WTC11 (cell line): ENCODE results near the gene PDIA2. TPM values are rescaled to one million over a fixed set of nuclear protein-coding genes. Genes with fewer than 3 reads are reported as not detected.
A peak's percentile ranks its signal among the peaks of the same experiment; 100 is the strongest.

ENCODE experiments used
- ATAC-seq: fragments of 200-7000 bp; cut with Tn5 transposase; 2 replicates; pipeline ENCODE4 v1.10.0; 2021; ENCODE audit warnings: mild to moderate bottlenecking, moderate library complexity
- CTCF ChIA-PET: fragments of 300-600 bp; sonication (Branson Sonifier 250); formaldehyde crosslinking; loops from one replicate; lab custom pipeline; 2021; ENCODE audit warnings: antibody characterized with exemption; lab: Charles Lee
- POLR2A ChIA-PET: fragments of 350-600 bp; sonication (Branson Sonifier 250); formaldehyde crosslinking; loops from one replicate; lab custom pipeline; 2021; ENCODE audit warnings: antibody characterized with exemption; lab: Charles Lee
- DNase-seq: peaks from one replicate; pipeline ENCODE4 v3.0.0; 2021; ENCODE audit warnings: low spot score
- H3K27ac Mint-ChIP-seq: 2 replicates; pipeline ENCODE4 v1.8.0; 2021; ENCODE audit warnings: mixed read lengths
- H3K27me3 Mint-ChIP-seq: 2 replicates; pipeline ENCODE4 v1.8.0; 2021; ENCODE audit warnings: low read depth, mild to moderate bottlenecking, moderate library complexity, mixed read lengths
- H3K36me3 Mint-ChIP-seq: 2 replicates; pipeline ENCODE4 v1.8.0; 2021; ENCODE audit warnings: mixed read lengths
- H3K4me1 Mint-ChIP-seq: 2 replicates; pipeline ENCODE4 v1.8.0; 2022; ENCODE audit warnings: mixed read lengths
- H3K4me3 Mint-ChIP-seq: 2 replicates; pipeline ENCODE4 v1.8.0; 2021; ENCODE audit warnings: mild to moderate bottlenecking, moderate library complexity, mixed read lengths
- H3K9me3 Mint-ChIP-seq: 2 replicates; pipeline ENCODE4 v1.8.0; 2021; ENCODE audit warnings: mixed read lengths
- CREB1 ChIP-seq: sonication (generic); formaldehyde crosslinking; IDR thresholded peaks from 2 replicates; pipeline ENCODE4 v1.8.0; 2023; ENCODE audit warnings: mild to moderate bottlenecking, missing genetic modification reagents
- CREM ChIP-seq: sonication (generic); formaldehyde crosslinking; IDR thresholded peaks from 2 replicates; pipeline ENCODE4 v1.8.1; 2022; ENCODE audit warnings: mild to moderate bottlenecking, missing genetic modification reagents, moderate library complexity
- EMX1 ChIP-seq: fragments of 250-450 bp; sonication (Bioruptor Pico); IDR thresholded peaks from 2 replicates; pipeline ENCODE4 v1.8.0; 2021; ENCODE audit warnings: mild to moderate bottlenecking
- ETV6 ChIP-seq: sonication (generic); formaldehyde crosslinking; IDR thresholded peaks from 2 replicates; pipeline ENCODE4 v1.8.1; 2022; ENCODE audit warnings: mild to moderate bottlenecking, missing genetic modification reagents
- FOXP1 ChIP-seq: sonication (generic); formaldehyde crosslinking; IDR thresholded peaks from 2 replicates; pipeline ENCODE4 v1.8.0; 2022; ENCODE audit warnings: missing genetic modification reagents, mild to moderate bottlenecking, moderate library complexity, borderline replicate concordance
- GTF2I ChIP-seq: fragments of 250-450 bp; sonication (Bioruptor Pico); conservative IDR thresholded peaks from 2 replicates; pipeline ENCODE4 v1.4.0; 2021; ENCODE audit warnings: mild to moderate bottlenecking
- MYBL2 ChIP-seq: sonication (generic); formaldehyde crosslinking; IDR thresholded peaks from 2 replicates; pipeline ENCODE4 v1.8.1; 2023; ENCODE audit warnings: mild to moderate bottlenecking, moderate library complexity, missing genetic modification reagents
- RORB ChIP-seq: fragments of 250-450 bp; sonication (Bioruptor Pico); IDR thresholded peaks from 2 replicates; pipeline ENCODE4 v1.9.0; 2021; ENCODE audit warnings: mild to moderate bottlenecking
- TCF7 ChIP-seq: sonication (generic); formaldehyde crosslinking; IDR thresholded peaks from 2 replicates; pipeline ENCODE4 v1.8.0; 2022; ENCODE audit warnings: mild to moderate bottlenecking, low read depth, missing genetic modification reagents, moderate library complexity
- ZNF138 ChIP-seq: sonication (generic); formaldehyde crosslinking; conservative IDR thresholded peaks from 2 replicates; pipeline ENCODE4 v1.8.1; 2022; ENCODE audit warnings: mild to moderate bottlenecking, moderate library complexity, missing genetic modification reagents
- ZNF263 ChIP-seq: sonication (generic); formaldehyde crosslinking; IDR thresholded peaks from 2 replicates; pipeline ENCODE4 v1.8.1; 2022; ENCODE audit warnings: low read depth, mild to moderate bottlenecking, moderate library complexity, missing genetic modification reagents
- ZNF317 ChIP-seq: sonication (generic); formaldehyde crosslinking; IDR thresholded peaks from 2 replicates; pipeline ENCODE4 v1.8.1; 2023; ENCODE audit warnings: low read depth, mild to moderate bottlenecking, moderate library complexity, missing genetic modification reagents, borderline replicate concordance
- total RNA-seq: library from RNA; stranded (reverse); gene quantifications from 3 replicates; pipeline ENCODE4 v1.2.3, GENCODE V29; 2021
- TF ChIP-seq, protein P1 (sequence below): fragments of 250-450 bp; sonication (Bioruptor Pico); IDR thresholded peaks from 2 replicates; pipeline ENCODE4 v1.9.0; 2021; ENCODE audit warnings: mild to moderate bottlenecking
- TF ChIP-seq, protein P2 (sequence below): sonication (generic); formaldehyde crosslinking; IDR thresholded peaks from 2 replicates; pipeline ENCODE4 v1.8.1; 2022; ENCODE audit warnings: low read depth, missing genetic modification reagents, borderline replicate concordance
- TF ChIP-seq, protein P3 (sequence below): fragments of 200-600 bp; IDR thresholded peaks from 2 replicates; pipeline ENCODE4 v1.8.0; 2022; ENCODE audit warnings: antibody characterized with exemption
- TF ChIP-seq, protein P4 (sequence below): sonication (generic); formaldehyde crosslinking; IDR thresholded peaks from 2 replicates; pipeline ENCODE4 v1.8.0; 2023; ENCODE audit warnings: missing genetic modification reagents
- TF ChIP-seq, protein P5 (sequence below): sonication (generic); formaldehyde crosslinking; IDR thresholded peaks from 2 replicates; pipeline ENCODE4 v1.8.1; 2023; ENCODE audit warnings: mild to moderate bottlenecking, missing genetic modification reagents, borderline replicate concordance
- TF ChIP-seq, protein P6 (sequence below): sonication (generic); formaldehyde crosslinking; IDR thresholded peaks from 2 replicates; pipeline ENCODE4 v1.8.1; 2022; ENCODE audit warnings: missing genetic modification reagents, borderline replicate concordance

The PDIA2 gene
- total RNA-seq, 1 experiment from 2014 or later = 2.4 TPM

DNA sequence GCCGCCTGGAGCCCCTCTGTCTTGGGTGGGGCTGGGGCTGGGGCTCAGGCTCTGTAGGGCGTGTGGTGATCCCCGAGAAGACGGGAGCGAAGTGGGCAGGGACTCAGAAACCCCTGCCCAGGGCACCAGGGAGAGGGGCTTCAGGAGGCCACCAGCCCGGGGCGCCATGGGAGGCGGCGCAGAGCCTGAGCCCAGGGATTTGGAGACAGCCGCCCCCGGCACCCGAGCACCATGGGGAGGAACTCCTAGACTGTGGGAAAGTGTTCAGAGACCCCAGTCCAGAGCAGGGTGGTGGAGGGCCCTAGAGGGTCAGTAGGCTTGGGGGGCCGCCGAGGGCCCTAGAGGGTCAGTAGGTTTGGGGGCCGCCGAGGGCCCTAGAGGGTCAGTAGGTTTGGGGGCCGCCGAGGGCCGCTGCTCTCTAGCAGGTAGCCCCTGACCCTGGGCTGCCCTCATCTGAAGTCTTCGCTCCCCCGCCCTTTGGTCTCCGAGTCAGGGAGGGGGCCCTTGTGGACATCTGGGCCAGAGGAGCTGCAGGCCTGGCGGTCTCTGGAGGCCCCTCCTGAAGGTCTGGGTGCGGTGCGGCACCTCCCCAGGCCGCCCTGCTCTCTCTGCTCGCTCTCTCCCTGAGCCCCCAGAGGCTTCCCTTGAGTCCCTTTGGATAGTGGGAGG lies 1.8 kb upstream of the PDIA2 start:
- Mint-ChIP-seq H3K9me3 (no peaks in the 10 kb centered on the region), H3K27me3 (peaks cover 36% of the 10 kb centered on the region), H3K4me3 (peak overlapping the region; percentile 60), H3K27ac (no peak overlapping the region), H3K36me3 (no peaks in the 10 kb centered on the region), H3K4me1 (no peaks in the 10 kb centered on the region; the same call in 1 of the 2 replicates)
- TF ChIP-seq, protein P1, sequence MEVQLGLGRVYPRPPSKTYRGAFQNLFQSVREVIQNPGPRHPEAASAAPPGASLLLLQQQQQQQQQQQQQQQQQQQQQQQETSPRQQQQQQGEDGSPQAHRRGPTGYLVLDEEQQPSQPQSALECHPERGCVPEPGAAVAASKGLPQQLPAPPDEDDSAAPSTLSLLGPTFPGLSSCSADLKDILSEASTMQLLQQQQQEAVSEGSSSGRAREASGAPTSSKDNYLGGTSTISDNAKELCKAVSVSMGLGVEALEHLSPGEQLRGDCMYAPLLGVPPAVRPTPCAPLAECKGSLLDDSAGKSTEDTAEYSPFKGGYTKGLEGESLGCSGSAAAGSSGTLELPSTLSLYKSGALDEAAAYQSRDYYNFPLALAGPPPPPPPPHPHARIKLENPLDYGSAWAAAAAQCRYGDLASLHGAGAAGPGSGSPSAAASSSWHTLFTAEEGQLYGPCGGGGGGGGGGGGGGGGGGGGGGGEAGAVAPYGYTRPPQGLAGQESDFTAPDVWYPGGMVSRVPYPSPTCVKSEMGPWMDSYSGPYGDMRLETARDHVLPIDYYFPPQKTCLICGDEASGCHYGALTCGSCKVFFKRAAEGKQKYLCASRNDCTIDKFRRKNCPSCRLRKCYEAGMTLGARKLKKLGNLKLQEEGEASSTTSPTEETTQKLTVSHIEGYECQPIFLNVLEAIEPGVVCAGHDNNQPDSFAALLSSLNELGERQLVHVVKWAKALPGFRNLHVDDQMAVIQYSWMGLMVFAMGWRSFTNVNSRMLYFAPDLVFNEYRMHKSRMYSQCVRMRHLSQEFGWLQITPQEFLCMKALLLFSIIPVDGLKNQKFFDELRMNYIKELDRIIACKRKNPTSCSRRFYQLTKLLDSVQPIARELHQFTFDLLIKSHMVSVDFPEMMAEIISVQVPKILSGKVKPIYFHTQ (CRISPR knock-in tag) = no peak
- TF ChIP-seq GTF2I (CRISPR knock-in tag) (no peak), ETV6 (CRISPR knock-in tag) (no peak), MYBL2 (CRISPR knock-in tag) (no peak), ZNF138 (no peak), CREM (CRISPR knock-in tag) (no peak), ZNF317 (CRISPR knock-in tag) (no peak), CREB1 (no peak), FOXP1 (CRISPR knock-in tag) (no peak), ZNF263 (no peak), RORB (CRISPR knock-in tag) (no peak), TCF7 (CRISPR knock-in tag) (no peak), EMX1 (no peak)
- TF ChIP-seq, protein P2, sequence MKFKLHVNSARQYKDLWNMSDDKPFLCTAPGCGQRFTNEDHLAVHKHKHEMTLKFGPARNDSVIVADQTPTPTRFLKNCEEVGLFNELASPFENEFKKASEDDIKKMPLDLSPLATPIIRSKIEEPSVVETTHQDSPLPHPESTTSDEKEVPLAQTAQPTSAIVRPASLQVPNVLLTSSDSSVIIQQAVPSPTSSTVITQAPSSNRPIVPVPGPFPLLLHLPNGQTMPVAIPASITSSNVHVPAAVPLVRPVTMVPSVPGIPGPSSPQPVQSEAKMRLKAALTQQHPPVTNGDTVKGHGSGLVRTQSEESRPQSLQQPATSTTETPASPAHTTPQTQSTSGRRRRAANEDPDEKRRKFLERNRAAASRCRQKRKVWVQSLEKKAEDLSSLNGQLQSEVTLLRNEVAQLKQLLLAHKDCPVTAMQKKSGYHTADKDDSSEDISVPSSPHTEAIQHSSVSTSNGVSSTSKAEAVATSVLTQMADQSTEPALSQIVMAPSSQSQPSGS (CRISPR knock-in tag) = no peak
- TF ChIP-seq, protein P3, sequence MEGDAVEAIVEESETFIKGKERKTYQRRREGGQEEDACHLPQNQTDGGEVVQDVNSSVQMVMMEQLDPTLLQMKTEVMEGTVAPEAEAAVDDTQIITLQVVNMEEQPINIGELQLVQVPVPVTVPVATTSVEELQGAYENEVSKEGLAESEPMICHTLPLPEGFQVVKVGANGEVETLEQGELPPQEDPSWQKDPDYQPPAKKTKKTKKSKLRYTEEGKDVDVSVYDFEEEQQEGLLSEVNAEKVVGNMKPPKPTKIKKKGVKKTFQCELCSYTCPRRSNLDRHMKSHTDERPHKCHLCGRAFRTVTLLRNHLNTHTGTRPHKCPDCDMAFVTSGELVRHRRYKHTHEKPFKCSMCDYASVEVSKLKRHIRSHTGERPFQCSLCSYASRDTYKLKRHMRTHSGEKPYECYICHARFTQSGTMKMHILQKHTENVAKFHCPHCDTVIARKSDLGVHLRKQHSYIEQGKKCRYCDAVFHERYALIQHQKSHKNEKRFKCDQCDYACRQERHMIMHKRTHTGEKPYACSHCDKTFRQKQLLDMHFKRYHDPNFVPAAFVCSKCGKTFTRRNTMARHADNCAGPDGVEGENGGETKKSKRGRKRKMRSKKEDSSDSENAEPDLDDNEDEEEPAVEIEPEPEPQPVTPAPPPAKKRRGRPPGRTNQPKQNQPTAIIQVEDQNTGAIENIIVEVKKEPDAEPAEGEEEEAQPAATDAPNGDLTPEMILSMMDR = no peak
- TF ChIP-seq, protein P4, sequence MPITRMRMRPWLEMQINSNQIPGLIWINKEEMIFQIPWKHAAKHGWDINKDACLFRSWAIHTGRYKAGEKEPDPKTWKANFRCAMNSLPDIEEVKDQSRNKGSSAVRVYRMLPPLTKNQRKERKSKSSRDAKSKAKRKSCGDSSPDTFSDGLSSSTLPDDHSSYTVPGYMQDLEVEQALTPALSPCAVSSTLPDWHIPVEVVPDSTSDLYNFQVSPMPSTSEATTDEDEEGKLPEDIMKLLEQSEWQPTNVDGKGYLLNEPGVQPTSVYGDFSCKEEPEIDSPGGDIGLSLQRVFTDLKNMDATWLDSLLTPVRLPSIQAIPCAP (CRISPR knock-in tag) = no peak
- TF ChIP-seq, protein P5, sequence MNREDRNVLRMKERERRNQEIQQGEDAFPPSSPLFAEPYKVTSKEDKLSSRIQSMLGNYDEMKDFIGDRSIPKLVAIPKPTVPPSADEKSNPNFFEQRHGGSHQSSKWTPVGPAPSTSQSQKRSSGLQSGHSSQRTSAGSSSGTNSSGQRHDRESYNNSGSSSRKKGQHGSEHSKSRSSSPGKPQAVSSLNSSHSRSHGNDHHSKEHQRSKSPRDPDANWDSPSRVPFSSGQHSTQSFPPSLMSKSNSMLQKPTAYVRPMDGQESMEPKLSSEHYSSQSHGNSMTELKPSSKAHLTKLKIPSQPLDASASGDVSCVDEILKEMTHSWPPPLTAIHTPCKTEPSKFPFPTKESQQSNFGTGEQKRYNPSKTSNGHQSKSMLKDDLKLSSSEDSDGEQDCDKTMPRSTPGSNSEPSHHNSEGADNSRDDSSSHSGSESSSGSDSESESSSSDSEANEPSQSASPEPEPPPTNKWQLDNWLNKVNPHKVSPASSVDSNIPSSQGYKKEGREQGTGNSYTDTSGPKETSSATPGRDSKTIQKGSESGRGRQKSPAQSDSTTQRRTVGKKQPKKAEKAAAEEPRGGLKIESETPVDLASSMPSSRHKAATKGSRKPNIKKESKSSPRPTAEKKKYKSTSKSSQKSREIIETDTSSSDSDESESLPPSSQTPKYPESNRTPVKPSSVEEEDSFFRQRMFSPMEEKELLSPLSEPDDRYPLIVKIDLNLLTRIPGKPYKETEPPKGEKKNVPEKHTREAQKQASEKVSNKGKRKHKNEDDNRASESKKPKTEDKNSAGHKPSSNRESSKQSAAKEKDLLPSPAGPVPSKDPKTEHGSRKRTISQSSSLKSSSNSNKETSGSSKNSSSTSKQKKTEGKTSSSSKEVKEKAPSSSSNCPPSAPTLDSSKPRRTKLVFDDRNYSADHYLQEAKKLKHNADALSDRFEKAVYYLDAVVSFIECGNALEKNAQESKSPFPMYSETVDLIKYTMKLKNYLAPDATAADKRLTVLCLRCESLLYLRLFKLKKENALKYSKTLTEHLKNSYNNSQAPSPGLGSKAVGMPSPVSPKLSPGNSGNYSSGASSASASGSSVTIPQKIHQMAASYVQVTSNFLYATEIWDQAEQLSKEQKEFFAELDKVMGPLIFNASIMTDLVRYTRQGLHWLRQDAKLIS (CRISPR knock-in tag) = no peak
- TF ChIP-seq, protein P6, sequence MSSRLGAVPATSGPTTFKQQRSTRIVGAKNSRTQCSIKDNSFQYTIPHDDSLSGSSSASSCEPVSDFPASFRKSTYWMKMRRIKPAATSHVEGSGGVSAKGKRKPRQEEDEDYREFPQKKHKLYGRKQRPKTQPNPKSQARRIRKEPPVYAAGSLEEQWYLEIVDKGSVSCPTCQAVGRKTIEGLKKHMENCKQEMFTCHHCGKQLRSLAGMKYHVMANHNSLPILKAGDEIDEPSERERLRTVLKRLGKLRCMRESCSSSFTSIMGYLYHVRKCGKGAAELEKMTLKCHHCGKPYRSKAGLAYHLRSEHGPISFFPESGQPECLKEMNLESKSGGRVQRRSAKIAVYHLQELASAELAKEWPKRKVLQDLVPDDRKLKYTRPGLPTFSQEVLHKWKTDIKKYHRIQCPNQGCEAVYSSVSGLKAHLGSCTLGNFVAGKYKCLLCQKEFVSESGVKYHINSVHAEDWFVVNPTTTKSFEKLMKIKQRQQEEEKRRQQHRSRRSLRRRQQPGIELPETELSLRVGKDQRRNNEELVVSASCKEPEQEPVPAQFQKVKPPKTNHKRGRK = no peak
- ATAC-seq (peak; percentile 13), DNase-seq (no peak)
- CTCF ChIA-PET = interaction anchor here (1.0 to 2.6 kb wide), 2 partner anchors 72 to 184 kb away, joined by 4 to 11 read pairs; no protein-coding TSS in a partner anchor
- POLR2A ChIA-PET = no interaction called here
